WTC11 (cell line): ENCODE measurements around the gene BANF2. TPM values are rescaled to one million over a fixed set of nuclear protein-coding genes. Genes with fewer than 3 reads are reported as not detected.
A peak's percentile ranks its signal among the peaks of the same experiment; 100 is the strongest.

ENCODE experiments used
- ATAC-seq: fragments of 200-7000 bp; cut with Tn5 transposase; 2 replicates; pipeline ENCODE4 v1.10.0; 2021; ENCODE audit warnings: mild to moderate bottlenecking, moderate library complexity
- CTCF ChIA-PET: fragments of 300-600 bp; sonication (Branson Sonifier 250); formaldehyde crosslinking; loops from one replicate; lab custom pipeline; 2021; ENCODE audit warnings: antibody characterized with exemption; lab: Charles Lee
- POLR2A ChIA-PET: fragments of 350-600 bp; sonication (Branson Sonifier 250); formaldehyde crosslinking; loops from one replicate; lab custom pipeline; 2021; ENCODE audit warnings: antibody characterized with exemption; lab: Charles Lee
- DNase-seq: peaks from one replicate; pipeline ENCODE4 v3.0.0; 2021; ENCODE audit warnings: low spot score
- H3K27ac Mint-ChIP-seq: 2 replicates; pipeline ENCODE4 v1.8.0; 2021; ENCODE audit warnings: mixed read lengths
- H3K27me3 Mint-ChIP-seq: 2 replicates; pipeline ENCODE4 v1.8.0; 2021; ENCODE audit warnings: low read depth, mild to moderate bottlenecking, moderate library complexity, mixed read lengths
- H3K36me3 Mint-ChIP-seq: 2 replicates; pipeline ENCODE4 v1.8.0; 2021; ENCODE audit warnings: mixed read lengths
- H3K4me1 Mint-ChIP-seq: 2 replicates; pipeline ENCODE4 v1.8.0; 2022; ENCODE audit warnings: mixed read lengths
- H3K4me3 Mint-ChIP-seq: 2 replicates; pipeline ENCODE4 v1.8.0; 2021; ENCODE audit warnings: mild to moderate bottlenecking, moderate library complexity, mixed read lengths
- H3K9me3 Mint-ChIP-seq: 2 replicates; pipeline ENCODE4 v1.8.0; 2021; ENCODE audit warnings: mixed read lengths
- ATF1 ChIP-seq: sonication (generic); formaldehyde crosslinking; IDR thresholded peaks from 2 replicates; pipeline ENCODE4 v1.8.1; 2023; ENCODE audit warnings: mild to moderate bottlenecking, moderate library complexity, missing genetic modification reagents
- CTCF ChIP-seq: fragments of 200-600 bp; IDR thresholded peaks from 2 replicates; pipeline ENCODE4 v1.8.0; 2022; ENCODE audit warnings: antibody characterized with exemption
- E2F1 ChIP-seq: sonication (generic); formaldehyde crosslinking; IDR thresholded peaks from 2 replicates; pipeline ENCODE4 v1.8.0; 2022; ENCODE audit warnings: mild to moderate bottlenecking, missing genetic modification reagents
- ETV6 ChIP-seq: sonication (generic); formaldehyde crosslinking; IDR thresholded peaks from 2 replicates; pipeline ENCODE4 v1.8.1; 2022; ENCODE audit warnings: mild to moderate bottlenecking, missing genetic modification reagents
- KAT7 ChIP-seq: sonication (generic); formaldehyde crosslinking; IDR thresholded peaks from 2 replicates; pipeline ENCODE4 v1.8.1; 2023; ENCODE audit warnings: missing genetic modification reagents, mild to moderate bottlenecking, borderline replicate concordance
- MYBL2 ChIP-seq: sonication (generic); formaldehyde crosslinking; IDR thresholded peaks from 2 replicates; pipeline ENCODE4 v1.8.1; 2023; ENCODE audit warnings: mild to moderate bottlenecking, moderate library complexity, missing genetic modification reagents
- NFYB ChIP-seq: sonication (generic); formaldehyde crosslinking; conservative IDR thresholded peaks from 2 replicates; pipeline ENCODE4 v1.8.0; 2022; ENCODE audit warnings: low read depth, missing genetic modification reagents
- PREB ChIP-seq: sonication (generic); formaldehyde crosslinking; IDR thresholded peaks from 2 replicates; pipeline ENCODE4 v1.8.1; 2022; ENCODE audit warnings: mild to moderate bottlenecking, missing genetic modification reagents, moderate library complexity, borderline replicate concordance
- RELA ChIP-seq: sonication (generic); formaldehyde crosslinking; IDR thresholded peaks from 2 replicates; pipeline ENCODE4 v1.8.1; 2022; ENCODE audit warnings: missing genetic modification reagents, mild to moderate bottlenecking, borderline replicate concordance
- RORB ChIP-seq: fragments of 250-450 bp; sonication (Bioruptor Pico); IDR thresholded peaks from 2 replicates; pipeline ENCODE4 v1.9.0; 2021; ENCODE audit warnings: mild to moderate bottlenecking
- SOX15 ChIP-seq: fragments of 250-450 bp; sonication (Bioruptor Pico); IDR thresholded peaks from 2 replicates; pipeline ENCODE4 v1.9.0; 2021; ENCODE audit warnings: mild to moderate bottlenecking
- USF2 ChIP-seq: sonication (generic); formaldehyde crosslinking; IDR thresholded peaks from 2 replicates; pipeline ENCODE4 v1.8.1; 2023; ENCODE audit warnings: mild to moderate bottlenecking, missing genetic modification reagents, moderate library complexity
- ZMAT4 ChIP-seq: fragments of 250-450 bp; sonication (Bioruptor Pico); IDR thresholded peaks from 2 replicates; pipeline ENCODE4 v1.9.0; 2021; ENCODE audit warnings: mild to moderate bottlenecking
- ZNF121 ChIP-seq: sonication (generic); formaldehyde crosslinking; IDR thresholded peaks from 2 replicates; pipeline ENCODE4 v1.8.0; 2023; ENCODE audit warnings: missing genetic modification reagents
- ZNF219 ChIP-seq: sonication (generic); formaldehyde crosslinking; IDR thresholded peaks from 2 replicates; pipeline ENCODE4 v1.8.0; 2023; ENCODE audit warnings: missing genetic modification reagents, mild to moderate bottlenecking, borderline replicate concordance
- ZNF317 ChIP-seq: sonication (generic); formaldehyde crosslinking; IDR thresholded peaks from 2 replicates; pipeline ENCODE4 v1.8.1; 2023; ENCODE audit warnings: low read depth, mild to moderate bottlenecking, moderate library complexity, missing genetic modification reagents, borderline replicate concordance
- ZNF416 ChIP-seq: fragments of 250-450 bp; sonication (Bioruptor Pico); IDR thresholded peaks from 2 replicates; pipeline ENCODE4 v1.9.0; 2021; ENCODE audit warnings: mild to moderate bottlenecking, inconsistent platforms
- ZNF423 ChIP-seq: fragments of 250-450 bp; sonication (Bioruptor Pico); IDR thresholded peaks from 2 replicates; pipeline ENCODE4 v2.1.2; 2022; ENCODE audit warnings: mild to moderate bottlenecking, moderate library complexity
- total RNA-seq: library from RNA; stranded (reverse); gene quantifications from 3 replicates; pipeline ENCODE4 v1.2.3, GENCODE V29; 2021
- TF ChIP-seq, protein P1 (sequence below): fragments of 250-450 bp; sonication (Bioruptor Pico); IDR thresholded peaks from 2 replicates; pipeline ENCODE4 v2.1.2; 2022; ENCODE audit warnings: mild to moderate bottlenecking, moderate library complexity
- TF ChIP-seq, protein P2 (sequence below): sonication (generic); formaldehyde crosslinking; IDR thresholded peaks from 2 replicates; pipeline ENCODE4 v1.8.1; 2022; ENCODE audit warnings: missing genetic modification reagents, borderline replicate concordance

The BANF2 gene
- total RNA-seq, 1 experiment from 2014 or later, result not detected

GRCh38 chr20:17662333-17663039, 37.3 kb upstream of the BANF2 start:
- POLR2A ChIA-PET, result no interaction called here
- Mint-ChIP-seq H3K27ac (peak overlapping the region; percentile 71; the same call in 1 of the 2 replicates), H3K4me3 (no peak overlapping the region), H3K27me3 (no peaks in the 10 kb centered on the region), H3K36me3 (peaks cover 33% of the 10 kb centered on the region), H3K4me1 (peaks cover 67% of the 10 kb centered on the region), H3K9me3 (peaks cover 16% of the 10 kb centered on the region)
- TF ChIP-seq ZMAT4 (no peak), NFYB (CRISPR knock-in tag) (no peak), USF2 (CRISPR knock-in tag) (no peak), ATF1 (CRISPR knock-in tag) (no peak), E2F1 (CRISPR knock-in tag) (no peak), ZNF416 (CRISPR knock-in tag) (no peak), SOX15 (CRISPR knock-in tag) (no peak), PREB (no peak), RELA (CRISPR knock-in tag) (no peak), MYBL2 (CRISPR knock-in tag) (no peak), ZNF423 (no peak), ZNF219 (no peak), ZNF317 (no peak), ETV6 (CRISPR knock-in tag) (no peak), CTCF (no peak), ZNF121 (CRISPR knock-in tag) (no peak), KAT7 (CRISPR knock-in tag) (no peak), RORB (CRISPR knock-in tag) (no peak)
- TF ChIP-seq, protein P1, sequence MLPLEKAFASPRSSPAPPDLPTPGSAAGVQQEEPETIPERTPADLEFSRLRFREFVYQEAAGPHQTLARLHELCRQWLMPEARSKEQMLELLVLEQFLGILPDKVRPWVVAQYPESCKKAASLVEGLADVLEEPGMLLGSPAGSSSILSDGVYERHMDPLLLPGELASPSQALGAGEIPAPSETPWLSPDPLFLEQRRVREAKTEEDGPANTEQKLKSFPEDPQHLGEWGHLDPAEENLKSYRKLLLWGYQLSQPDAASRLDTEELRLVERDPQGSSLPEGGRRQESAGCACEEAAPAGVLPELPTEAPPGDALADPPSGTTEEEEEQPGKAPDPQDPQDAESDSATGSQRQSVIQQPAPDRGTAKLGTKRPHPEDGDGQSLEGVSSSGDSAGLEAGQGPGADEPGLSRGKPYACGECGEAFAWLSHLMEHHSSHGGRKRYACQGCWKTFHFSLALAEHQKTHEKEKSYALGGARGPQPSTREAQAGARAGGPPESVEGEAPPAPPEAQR, result no peak
- TF ChIP-seq, protein P2, sequence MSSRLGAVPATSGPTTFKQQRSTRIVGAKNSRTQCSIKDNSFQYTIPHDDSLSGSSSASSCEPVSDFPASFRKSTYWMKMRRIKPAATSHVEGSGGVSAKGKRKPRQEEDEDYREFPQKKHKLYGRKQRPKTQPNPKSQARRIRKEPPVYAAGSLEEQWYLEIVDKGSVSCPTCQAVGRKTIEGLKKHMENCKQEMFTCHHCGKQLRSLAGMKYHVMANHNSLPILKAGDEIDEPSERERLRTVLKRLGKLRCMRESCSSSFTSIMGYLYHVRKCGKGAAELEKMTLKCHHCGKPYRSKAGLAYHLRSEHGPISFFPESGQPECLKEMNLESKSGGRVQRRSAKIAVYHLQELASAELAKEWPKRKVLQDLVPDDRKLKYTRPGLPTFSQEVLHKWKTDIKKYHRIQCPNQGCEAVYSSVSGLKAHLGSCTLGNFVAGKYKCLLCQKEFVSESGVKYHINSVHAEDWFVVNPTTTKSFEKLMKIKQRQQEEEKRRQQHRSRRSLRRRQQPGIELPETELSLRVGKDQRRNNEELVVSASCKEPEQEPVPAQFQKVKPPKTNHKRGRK, result no peak
- DNase-seq, result no peak
- CTCF ChIA-PET, result interaction anchor here (0.6 kb wide), 1 partner anchor 156 kb away, joined by 3 read pairs; no protein-coding TSS in a partner anchor
- ATAC-seq, result no peak
